ENCODE data around the gene LENG9. TPM values are rescaled to one million over a fixed set of nuclear protein-coding genes. Genes with fewer than 3 reads are reported as not detected.

The LENG9 gene
- total RNA-seq, 2 experiments from 2014 or later: 1.8 to 6.0 TPM

- CTCF ChIA-PET (ENCODE audit: unreplicated experiment): no interaction called here
- Histone ChIP-seq H4K20me1 (ENCODE audit: insufficient read depth, low read length) (no peaks in the 10 kb centered on the region), H3K4me1 (ENCODE audit: insufficient read depth, low read length, poor library complexity, severe bottlenecking) (no peaks in the 10 kb centered on the region), H3K27ac (ENCODE audit: low read depth, low read length, poor library complexity, severe bottlenecking) (no peak overlapping the region), H3K9me2 (ENCODE audit: insufficient read depth, low read length) (no peaks in the 10 kb centered on the region), H3K4me2 (ENCODE audit: low read length) (no peak overlapping the region), H3K9me3 (ENCODE audit: low read length) (no peaks in the 10 kb centered on the region), H3K79me2 (ENCODE audit: insufficient read depth, low read depth, low read length) (no peaks in the 10 kb centered on the region), H3K36me3 (ENCODE audit: insufficient read depth, low read length) (no peaks in the 10 kb centered on the region), H2AFZ (ENCODE audit: low read length) (no peak overlapping the region), H3K4me3 (ENCODE audit: low read depth, low read length, poor library complexity, severe bottlenecking) (no peak overlapping the region)
- intact Hi-C loops (cut with micrococcal nuclease; ENCODE audit: unreplicated experiment): no loop called here
- TF ChIP-seq CTCF (conservative IDR thresholded peaks at IDR 0.05; ENCODE audit: low read length) (no peak), EZH2phosphoT487 (IDR thresholded peaks at IDR 0.05; ENCODE audit: borderline replicate concordance, low read depth, low read length) (no peak)
- no peak for DNase-seq (ENCODE audit: low spot score)
- POLR2A ChIA-PET: no interaction called here
- no TSS peak for BruUV-seq (replicated peaks)
Measured at GRCh38 chr19:54428323-54429175, 35.0 kb downstream of the LENG9 start.

GRCh38 chr19:54427586-54427985 lies 36.0 kb downstream of the LENG9 start:
- H2AFZ ChIP-seq (ENCODE audit: low read length): no peak overlapping the region
- no peaks in the 10 kb centered on the region for H3K9me2 ChIP-seq (ENCODE audit: insufficient read depth, low read length)
- ChIA-PET POLR2A (no interaction called here), CTCF (ENCODE audit: unreplicated experiment) (no interaction called here)
- intact Hi-C loops (cut with micrococcal nuclease; ENCODE audit: unreplicated experiment): no loop called here
- no peaks in the 10 kb centered on the region for H3K9me3 ChIP-seq (ENCODE audit: low read length)
- no peak overlapping the region for H3K27ac ChIP-seq (ENCODE audit: low read depth, low read length, poor library complexity, severe bottlenecking)
- no peak for DNase-seq (ENCODE audit: low spot score)
- BruUV-seq (replicated peaks): no TSS peak
- TF ChIP-seq CTCF (conservative IDR thresholded peaks at IDR 0.05; ENCODE audit: low read length) (no peak), EZH2phosphoT487 (IDR thresholded peaks at IDR 0.05; ENCODE audit: borderline replicate concordance, low read depth, low read length) (no peak)
- H3K4me1 ChIP-seq (ENCODE audit: insufficient read depth, low read length, poor library complexity, severe bottlenecking): no peaks in the 10 kb centered on the region
- no peak overlapping the region for H3K4me3 ChIP-seq (ENCODE audit: low read depth, low read length, poor library complexity, severe bottlenecking)
- H3K4me2 ChIP-seq (ENCODE audit: low read length): no peak overlapping the region
- no peaks in the 10 kb centered on the region for H3K79me2 ChIP-seq (ENCODE audit: insufficient read depth, low read depth, low read length)
- no peaks in the 10 kb centered on the region for H4K20me1 ChIP-seq (ENCODE audit: insufficient read depth, low read length)
- H3K36me3 ChIP-seq (ENCODE audit: insufficient read depth, low read length): no peaks in the 10 kb centered on the region

- CTCF ChIA-PET (ENCODE audit: unreplicated experiment): interaction anchor here (0.7 kb wide), 1 partner anchor 214 kb away, joined by 3 read pairs; no protein-coding TSS in a partner anchor
- no peak overlapping the region for H3K27ac ChIP-seq (ENCODE audit: low read depth, low read length, poor library complexity, severe bottlenecking)
- no peak overlapping the region for H2AFZ ChIP-seq (ENCODE audit: low read length)
- no peaks in the 10 kb centered on the region for H4K20me1 ChIP-seq (ENCODE audit: insufficient read depth, low read length)
- H3K79me2 ChIP-seq (ENCODE audit: insufficient read depth, low read depth, low read length): no peaks in the 10 kb centered on the region
- POLR2A ChIA-PET: no interaction called here
- no peaks in the 10 kb centered on the region for H3K9me3 ChIP-seq (ENCODE audit: low read length)
- H3K36me3 ChIP-seq (ENCODE audit: insufficient read depth, low read length): no peaks in the 10 kb centered on the region
- no peak for DNase-seq (ENCODE audit: low spot score)
- BruUV-seq (replicated peaks): no TSS peak
- intact Hi-C loops (cut with micrococcal nuclease; ENCODE audit: unreplicated experiment): no loop called here
- H3K4me2 ChIP-seq (ENCODE audit: low read length): no peak overlapping the region
- no peaks in the 10 kb centered on the region for H3K4me1 ChIP-seq (ENCODE audit: insufficient read depth, low read length, poor library complexity, severe bottlenecking)
- TF ChIP-seq EZH2phosphoT487 (IDR thresholded peaks at IDR 0.05; ENCODE audit: borderline replicate concordance, low read depth, low read length) (no peak), CTCF (conservative IDR thresholded peaks at IDR 0.05; ENCODE audit: low read length) (no peak)
- H3K9me2 ChIP-seq (ENCODE audit: insufficient read depth, low read length): no peaks in the 10 kb centered on the region
- H3K4me3 ChIP-seq (ENCODE audit: low read depth, low read length, poor library complexity, severe bottlenecking): no peak overlapping the region
Measured at GRCh38 chr19:54426291-54426931, 37.2 kb downstream of the LENG9 start.
